Activated CD8-positive, alpha-beta T cell treated with anti-CD3 and anti-CD28 coated beads, Interleukin-2, amount 10 ng/mL, durations not matched to agents 7 days and 5 days (primary cell): Measurements from ENCODE around the gene BMPR2. TPM values are rescaled to one million over a fixed set of nuclear protein-coding genes. Genes with fewer than 3 reads are reported as not detected.
"Not testable (repeated sequence)": the region's sequence is repeated elsewhere in the genome, so short reads cannot be mapped to it uniquely, and the experiment has no call there.

Experiments
- ATAC-seq: fragments of 150-1000 bp; cut with Tn5 transposase; one replicate; pipeline ENCODE4 v1.10.0; 2021; ENCODE audit warnings: moderate library complexity
- CTCF ChIA-PET: fragments of 350-600 bp; sonication (Branson Sonifier 250); formaldehyde crosslinking; loops from one replicate; lab custom pipeline; 2021; ENCODE audit warnings: antibody characterized with exemption; lab: Charles Lee
- POLR2A ChIA-PET: fragments of 350-600 bp; sonication (Branson Sonifier 250); formaldehyde crosslinking; loops from one replicate; lab custom pipeline; 2021; ENCODE audit warnings: antibody characterized with exemption; lab: Charles Lee
- DNase-seq: peaks from one replicate; pipeline ENCODE4 v3.0.0-alpha.2; 2020
- H3K27ac Mint-ChIP-seq: one replicate; pipeline ENCODE4 v1.8.0; 2021; ENCODE audit warnings: mild to moderate bottlenecking, mixed read lengths
- H3K27me3 Mint-ChIP-seq: one replicate; pipeline ENCODE4 v1.8.0; 2021; ENCODE audit warnings: low read depth, mixed read lengths
- H3K36me3 Mint-ChIP-seq: one replicate; pipeline ENCODE4 v1.8.0; 2021; ENCODE audit warnings: low read depth, mixed read lengths
- H3K4me1 Mint-ChIP-seq: one replicate; pipeline ENCODE4 v1.8.0; 2021; ENCODE audit warnings: low read depth, mixed read lengths
- H3K4me3 Mint-ChIP-seq: one replicate; pipeline ENCODE4 v1.8.0; 2021; ENCODE audit warnings: mild to moderate bottlenecking, mixed read lengths
- H3K9me3 Mint-ChIP-seq: one replicate; pipeline ENCODE4 v1.8.0; 2022; ENCODE audit warnings: mixed read lengths; ENCODE audit not compliant: insufficient read depth
- total RNA-seq, 2 experiments: library from RNA; stranded (reverse); gene quantifications; one replicate each; pipeline ENCODE4 v1.2.3, GENCODE V29; 2021

Gene BMPR2
- 1 to 10 TPM; 6.3 to 7.0 TPM for total RNA-seq

- Mint-ChIP-seq H3K4me3 (peak within 1 kb of the TSS; percentile 97), H3K9me3 (no peaks in the 10 kb centered on the region), H3K36me3 (no peaks in the 10 kb centered on the region), H3K27me3 (peaks cover 10% of the 10 kb centered on the region), H3K4me1 (peaks cover 25% of the 10 kb centered on the region), H3K27ac (peak within 1 kb of the TSS; percentile 84)
- DNase-seq: peak; percentile 81
- ATAC-seq: peak; percentile 89
- POLR2A ChIA-PET: no interaction called here
- CTCF ChIA-PET: no interaction called here
Measured at GRCh38 chr2:202375609-202376408, at the start of gene BMPR2. TSS of gene BMPR2 (plus strand) at chr2:202376327. CDS start at chr2:202377475, 1,148 bp downstream.

GRCh38 chr2:202327858-202328257 lies 48.3 kb upstream of the BMPR2 start:
- Mint-ChIP-seq H3K36me3 (no peaks in the 10 kb centered on the region), H3K27me3 (no peaks in the 10 kb centered on the region), H3K4me3 (no peak overlapping the region), H3K4me1 (no peaks in the 10 kb centered on the region), H3K27ac (no peak overlapping the region), H3K9me3 (no peaks in the 10 kb centered on the region)
- ATAC-seq (no peak), DNase-seq (no peak)
- ChIA-PET POLR2A (no interaction called here), CTCF (no interaction called here)

DNA sequence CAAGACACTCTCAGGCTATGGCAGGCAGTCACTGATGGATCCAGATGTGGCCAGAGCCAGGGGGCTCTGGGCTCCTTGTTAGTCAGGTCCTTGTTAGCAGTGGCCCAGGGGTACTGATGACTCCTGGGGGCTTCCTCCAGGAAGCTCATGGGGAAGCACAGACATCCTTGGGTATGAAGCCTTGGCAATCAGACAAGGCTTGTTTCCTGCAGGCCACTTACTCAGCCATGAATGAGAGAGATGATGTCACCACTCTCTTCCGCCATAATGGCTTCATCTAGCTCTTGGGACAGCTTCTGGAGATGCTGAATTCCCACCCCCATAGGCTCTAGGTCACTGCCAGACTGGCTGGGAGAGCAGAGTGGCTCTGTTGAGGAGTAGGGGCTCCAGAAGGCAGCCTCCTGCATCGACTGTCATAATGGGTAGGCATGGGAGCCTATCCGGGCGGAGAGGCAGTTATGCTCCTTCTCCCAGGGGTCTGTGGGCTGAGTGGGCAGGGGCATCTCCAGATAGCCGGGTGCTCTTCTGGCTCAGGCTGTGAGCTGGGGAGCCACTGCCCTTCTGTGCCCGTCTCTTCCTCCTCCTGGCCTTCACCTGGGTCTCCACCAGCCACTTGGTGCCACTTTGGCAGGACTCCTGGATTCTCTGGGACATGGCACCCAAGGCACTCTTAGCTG lies 40.2 kb upstream of the BMPR2 start:
- Mint-ChIP-seq H3K9me3 (no peaks in the 10 kb centered on the region), H3K27me3 (no peaks in the 10 kb centered on the region), H3K4me3 (no peak overlapping the region), H3K4me1 (no peaks in the 10 kb centered on the region), H3K36me3 (no peaks in the 10 kb centered on the region), H3K27ac (no peak overlapping the region)
- ATAC-seq: no peak
- CTCF ChIA-PET: no interaction called here
- no peak for DNase-seq
- POLR2A ChIA-PET: no interaction called here

GRCh38 chr2:202337151-202337550 lies 39.0 kb upstream of the BMPR2 start:
- no peaks in the 10 kb centered on the region for H3K36me3 Mint-ChIP-seq
- no peak for ATAC-seq
- no peak for DNase-seq
- H3K27me3 Mint-ChIP-seq: no peaks in the 10 kb centered on the region
- no peaks in the 10 kb centered on the region for H3K4me1 Mint-ChIP-seq
- H3K27ac Mint-ChIP-seq: no peak overlapping the region
- ChIA-PET CTCF (no interaction called here), POLR2A (interaction anchor here (0.5 to 0.6 kb wide), 2 partner anchors 630 to 641 kb away, joined by 3 to 4 read pairs; no protein-coding TSS in a partner anchor)
- no peak overlapping the region for H3K4me3 Mint-ChIP-seq
- H3K9me3 Mint-ChIP-seq: no peaks in the 10 kb centered on the region

- no peaks in the 10 kb centered on the region for H3K4me1 Mint-ChIP-seq
- ChIA-PET CTCF (no interaction called here), POLR2A (no interaction called here)
- ATAC-seq (no peak), DNase-seq (no peak)
- H3K36me3 Mint-ChIP-seq: no peaks in the 10 kb centered on the region
- no peak overlapping the region for H3K4me3 Mint-ChIP-seq
- H3K27ac Mint-ChIP-seq: no peak overlapping the region
- no peaks in the 10 kb centered on the region for H3K9me3 Mint-ChIP-seq
- no peaks in the 10 kb centered on the region for H3K27me3 Mint-ChIP-seq
Measured at GRCh38 chr2:202337706-202338346, 38.3 kb upstream of the BMPR2 start.

DNA sequence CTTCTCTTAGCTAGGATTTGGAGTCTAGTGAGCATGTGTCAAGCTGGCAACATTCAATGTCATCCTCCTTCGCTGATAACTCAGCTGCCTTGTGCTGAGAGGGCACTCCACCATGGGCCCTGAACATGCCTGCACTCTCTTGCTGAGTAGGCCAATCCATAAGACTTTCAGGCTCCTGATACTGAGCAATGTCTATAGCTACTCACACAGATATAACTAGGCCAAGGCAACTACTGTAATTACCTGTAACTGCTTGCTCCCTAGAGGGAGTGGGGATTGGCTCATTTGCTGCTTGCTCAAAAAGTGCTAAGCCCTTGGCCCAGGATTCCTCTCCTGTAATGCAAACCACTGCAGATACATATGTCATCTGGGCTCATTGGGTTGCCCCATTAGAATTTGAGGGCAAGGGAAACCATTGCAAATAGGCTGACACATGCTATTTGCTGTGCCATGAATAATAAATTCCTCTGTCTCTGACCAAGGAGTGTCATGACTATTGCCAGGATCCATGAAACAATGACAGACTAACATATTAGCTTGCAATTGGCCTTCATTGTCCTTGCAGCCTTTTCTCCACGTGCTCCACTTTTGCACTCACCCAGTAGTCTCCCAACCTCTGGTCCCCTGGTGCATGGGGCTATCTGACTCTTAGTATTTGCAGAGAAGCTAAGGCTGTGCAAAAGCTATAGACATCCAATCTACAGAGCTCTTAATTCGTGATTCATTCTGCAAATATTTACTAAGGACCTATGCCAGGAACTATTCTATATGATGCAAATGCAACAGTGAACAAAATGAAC lies 36.9 kb upstream of the BMPR2 start:
- H3K27me3 Mint-ChIP-seq: peaks cover 2% of the 10 kb centered on the region
- H3K9me3 Mint-ChIP-seq: no peaks in the 10 kb centered on the region
- ChIA-PET CTCF (no interaction called here), POLR2A (no interaction called here)
- H3K4me1 Mint-ChIP-seq: no peaks in the 10 kb centered on the region
- no peak for DNase-seq
- H3K27ac Mint-ChIP-seq: no peak overlapping the region
- no peak for ATAC-seq
- no peak overlapping the region for H3K4me3 Mint-ChIP-seq
- H3K36me3 Mint-ChIP-seq: no peaks in the 10 kb centered on the region

GRCh38 chr2:202344178-202344577 lies 31.9 kb upstream of the BMPR2 start:
- ATAC-seq: no peak
- DNase-seq: no peak
- Mint-ChIP-seq H3K36me3 (no peaks in the 10 kb centered on the region), H3K27ac (no peak overlapping the region), H3K27me3 (peaks cover 2% of the 10 kb centered on the region), H3K9me3 (no peaks in the 10 kb centered on the region), H3K4me1 (no peaks in the 10 kb centered on the region), H3K4me3 (no peak overlapping the region)
- POLR2A ChIA-PET: no interaction called here
- CTCF ChIA-PET: no interaction called here

GRCh38 chr2:202346180-202346579 lies 29.9 kb upstream of the BMPR2 start:
- DNase-seq (no peak), ATAC-seq (no peak)
- ChIA-PET CTCF (no interaction called here), POLR2A (no interaction called here)
- no peak overlapping the region for H3K27ac Mint-ChIP-seq
- H3K27me3 Mint-ChIP-seq: peaks cover 2% of the 10 kb centered on the region
- H3K4me3 Mint-ChIP-seq: no peak overlapping the region
- no peaks in the 10 kb centered on the region for H3K4me1 Mint-ChIP-seq
- no peaks in the 10 kb centered on the region for H3K36me3 Mint-ChIP-seq
- H3K9me3 Mint-ChIP-seq: no peaks in the 10 kb centered on the region

DNA sequence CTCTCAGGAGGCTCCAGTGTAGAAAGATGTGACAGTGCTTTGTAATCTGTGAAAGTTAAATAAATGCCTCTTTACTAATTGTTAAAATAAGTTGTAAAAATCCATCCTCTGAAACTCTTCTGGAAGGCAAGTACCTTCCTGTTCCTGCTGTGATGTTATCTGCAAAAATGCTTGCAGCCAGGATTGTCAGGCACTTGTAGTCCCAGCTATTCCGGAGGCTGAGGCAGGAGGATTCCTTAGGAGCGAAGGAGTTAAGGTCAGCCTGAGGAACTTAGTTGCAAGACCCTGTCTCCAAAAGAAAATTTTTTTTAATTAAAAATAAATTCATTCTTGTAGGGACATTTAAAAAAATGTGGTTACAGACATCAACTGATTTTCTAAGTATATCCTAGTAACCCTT lies 22.7 kb upstream of the BMPR2 start:
- ATAC-seq (no peak), DNase-seq (no peak)
- Mint-ChIP-seq H3K4me1 (no peaks in the 10 kb centered on the region), H3K27ac (no peak overlapping the region), H3K27me3 (no peaks in the 10 kb centered on the region), H3K9me3 (no peaks in the 10 kb centered on the region), H3K4me3 (no peak overlapping the region), H3K36me3 (no peaks in the 10 kb centered on the region)
- ChIA-PET POLR2A (no interaction called here), CTCF (no interaction called here)

DNA sequence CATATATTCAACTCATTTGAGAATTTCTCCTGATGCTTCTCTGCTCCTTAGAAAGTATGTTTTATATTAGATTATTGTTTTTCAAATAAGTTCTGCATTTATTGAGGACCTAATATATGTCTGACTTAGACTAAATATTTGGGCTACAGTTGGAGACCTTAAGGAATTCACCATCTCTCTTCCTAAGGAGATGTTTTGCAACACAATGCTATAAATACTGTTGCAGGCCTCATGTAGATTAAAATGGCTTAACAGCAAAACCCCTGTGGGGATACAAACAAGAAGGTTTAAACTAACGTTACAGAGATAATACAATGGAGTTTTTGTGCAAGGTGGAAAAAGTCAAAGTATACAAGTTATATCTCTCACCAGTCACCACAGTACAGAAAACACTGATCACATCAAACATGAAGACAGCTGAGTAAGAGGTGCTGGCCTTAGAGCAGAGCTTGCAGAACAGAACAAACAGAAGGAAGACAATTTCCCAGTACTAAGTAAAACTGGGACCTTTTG lies 20.1 kb upstream of the BMPR2 start:
- Mint-ChIP-seq H3K9me3 (no peaks in the 10 kb centered on the region), H3K36me3 (no peaks in the 10 kb centered on the region), H3K4me1 (no peaks in the 10 kb centered on the region), H3K27me3 (no peaks in the 10 kb centered on the region), H3K4me3 (no peak overlapping the region), H3K27ac (no peak overlapping the region)
- CTCF ChIA-PET: no interaction called here
- POLR2A ChIA-PET: no interaction called here
- ATAC-seq (no peak), DNase-seq (no peak)

DNA sequence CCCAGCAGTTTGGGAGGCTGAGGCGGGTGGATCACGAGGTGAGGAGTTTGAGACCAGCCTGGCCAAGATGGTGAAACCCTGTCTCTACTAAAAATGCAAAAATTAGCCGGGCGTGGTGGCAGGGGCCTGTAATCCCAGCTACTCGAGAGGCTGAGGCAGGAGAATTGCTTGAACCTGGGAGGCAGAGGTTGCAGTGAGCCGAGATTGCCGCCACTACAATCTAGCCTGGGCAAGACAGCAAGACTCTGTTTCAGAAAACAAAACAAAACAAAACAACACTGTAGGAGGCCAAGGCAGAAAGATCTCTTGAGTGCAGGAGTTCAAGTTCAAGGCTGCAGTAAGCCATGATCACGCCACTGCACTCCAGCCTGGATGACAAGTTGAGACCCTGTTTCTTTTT lies 17.2 kb upstream of the BMPR2 start:
- H3K9me3 Mint-ChIP-seq, H3K4me3 Mint-ChIP-seq, CTCF ChIA-PET, ATAC-seq, H3K27ac Mint-ChIP-seq, DNase-seq, H3K4me1 Mint-ChIP-seq, H3K27me3 Mint-ChIP-seq, H3K36me3 Mint-ChIP-seq, POLR2A ChIA-PET: not testable (repeated sequence)
